PC-3 (cell line): ENCODE data around the gene SFT2D1. TPM values are rescaled to one million over a fixed set of nuclear protein-coding genes. Genes with fewer than 3 reads are reported as not detected.

Source experiments
- ATAC-seq: fragments of 200-7000 bp; cut with Tn5 transposase; 2 replicates; pipeline ENCODE4 v1.9.1; 2020; ENCODE audit warnings: mild to moderate bottlenecking, moderate library complexity
- BruUV-seq: library from RNA; stranded (reverse); fragments of 400-500 nt; replicated peaks from 2 replicates; lab custom pipeline; 2021; lab: Mats Ljungman, UMichigan
- CTCF ChIA-PET: fragments of 300-600 bp; sonication (Branson Sonifier 250); formaldehyde crosslinking; loops from one replicate; lab custom pipeline; 2022; ENCODE audit warnings: antibody characterized with exemption; lab: Charles Lee
- POLR2A ChIA-PET: fragments of 300-600 bp; sonication (Branson Sonifier 250); formaldehyde crosslinking; loops from one replicate; lab custom pipeline; 2022; ENCODE audit warnings: antibody characterized with exemption; ENCODE audit not compliant: unreplicated experiment; lab: Charles Lee
- DNase-seq: peaks from one replicate; pipeline ENCODE4 v3.0.0-alpha.2; 2015
- H2AFZ ChIP-seq: fragments of 300-600 bp; sonication (generic); 2 replicates; pipeline ENCODE4 v1.6.0; 2016; ENCODE audit warnings: antibody characterized with exemption, low read length
- H3F3A ChIP-seq: fragments of 300-600 bp; sonication (generic); one replicate; pipeline ENCODE4 v1.6.0; 2017; ENCODE audit warnings: antibody characterized with exemption, low read length, control low read depth, mild to moderate bottlenecking; ENCODE audit not compliant: unreplicated experiment
- H3K27ac ChIP-seq: fragments of 300-600 bp; sonication (generic); 2 replicates; pipeline ENCODE4 v1.5.1; 2016; ENCODE audit warnings: mild to moderate bottlenecking, low read length
- H3K27me3 ChIP-seq: fragments of 300-600 bp; sonication (generic); 2 replicates; pipeline ENCODE4 v1.6.1; 2016; ENCODE audit warnings: low read length, mixed read lengths
- H3K36me3 ChIP-seq: fragments of 300-600 bp; sonication (generic); 2 replicates; pipeline ENCODE4 v1.6.1; 2016; ENCODE audit warnings: low read depth, mixed run types, low read length, mixed read lengths
- H3K4me1 ChIP-seq: fragments of 300-600 bp; sonication (generic); 2 replicates; pipeline ENCODE4 v1.5.1; 2016; ENCODE audit warnings: low read length; ENCODE audit not compliant: insufficient read depth
- H3K4me2 ChIP-seq: fragments of 300-600 bp; sonication (generic); 2 replicates; pipeline ENCODE4 v1.6.0; 2016; ENCODE audit warnings: low read length
- H3K4me3 ChIP-seq: fragments of 300-600 bp; sonication (generic); 2 replicates; pipeline ENCODE4 v1.5.1; 2016; ENCODE audit warnings: mild to moderate bottlenecking, low read length, mixed read lengths
- H3K79me2 ChIP-seq: fragments of 300-600 bp; sonication (generic); 2 replicates; pipeline ENCODE4 v1.6.1; 2017; ENCODE audit warnings: low read length, mixed read lengths
- H3K9ac ChIP-seq: fragments of 300-600 bp; sonication (generic); 2 replicates; pipeline ENCODE4 v1.6.0; 2016; ENCODE audit warnings: mild to moderate bottlenecking, low read length
- H3K9me2 ChIP-seq: fragments of 300-600 bp; sonication (generic); replicated peaks from 2 replicates; pipeline ENCODE4 v1.6.1; 2016; ENCODE audit warnings: mixed run types, low read length, mixed read lengths
- H3K9me3 ChIP-seq: fragments of 300-600 bp; sonication (generic); 2 replicates; pipeline ENCODE4 v1.6.1; 2016; ENCODE audit warnings: low read length, mixed read lengths
- H4K20me1 ChIP-seq: fragments of 300-600 bp; sonication (generic); 2 replicates; pipeline ENCODE4 v1.6.1; 2016; ENCODE audit warnings: low read length, mixed read lengths
- CTCF ChIP-seq: fragments of 300-600 bp; sonication (generic); conservative IDR thresholded peaks from 2 replicates; pipeline ENCODE4 v1.5.1; 2017; ENCODE audit warnings: antibody characterized with exemption, low read depth, mild to moderate bottlenecking, low read length
- EZH2 ChIP-seq: fragments of 300-600 bp; sonication (generic); IDR thresholded peaks from one replicate; pipeline ENCODE4 v1.6.1; 2017; ENCODE audit warnings: antibody characterized with exemption, mild to moderate bottlenecking, low read length; ENCODE audit not compliant: unreplicated experiment
- EZH2phosphoT487 ChIP-seq: fragments of 300-600 bp; sonication (generic); IDR thresholded peaks from 2 replicates; pipeline ENCODE4 v1.6.1; 2018; ENCODE audit warnings: mild to moderate bottlenecking, antibody characterized with exemption, low read length, borderline replicate concordance
- intact Hi-C: fragments of 100-400 bp; cut with micrococcal nuclease; formaldehyde crosslinking; loops from 2 replicates; pipeline ENCODE4 v1.9.0; 2023
- total RNA-seq: library from RNA; depleted of rRNA; stranded (reverse); fragments of >200 nt; gene quantifications from 2 replicates; pipeline ENCODE4 v1.2.3, GENCODE V29; 2014

Gene SFT2D1
- total RNA-seq, 1 experiment from 2014 or later = 28.0 TPM

GRCh38 chr6:166382500-166382932, 40.2 kb upstream of the SFT2D1 start:
- ChIA-PET POLR2A (no interaction called here), CTCF (no interaction called here)
- no TSS peak for BruUV-seq
- Histone ChIP-seq H3K9me2 (no peaks in the 10 kb centered on the region), H3K27ac (no peak overlapping the region), H3K36me3 (no peaks in the 10 kb centered on the region), H3F3A (no peaks in the 10 kb centered on the region), H3K4me1 (peaks cover 4% of the 10 kb centered on the region), H3K4me3 (peak overlapping the region; percentile 88), H3K79me2 (no peaks in the 10 kb centered on the region), H3K4me2 (peak overlapping the region; percentile 93), H3K9me3 (no peaks in the 10 kb centered on the region), H2AFZ (peak overlapping the region; percentile 95), H3K27me3 (no peaks in the 10 kb centered on the region), H3K9ac (peak overlapping the region; percentile 41; the same call in 1 of the 2 replicates), H4K20me1 (no peaks in the 10 kb centered on the region)
- no peak for TF ChIP-seq EZH2phosphoT487
- TF ChIP-seq CTCF = no peak
- no peak for TF ChIP-seq EZH2
- DNase-seq (no peak), ATAC-seq (no peak)
- intact Hi-C loops = loop anchor here (2.0 to 5.0 kb wide), 3 partner anchors 40 to 105 kb away; partner anchors contain the start of gene SFT2D1

GRCh38 chr6:166381733-166382499, 39.6 kb upstream of the SFT2D1 start:
- H3K9me3 ChIP-seq = no peaks in the 10 kb centered on the region
- H3K4me1 ChIP-seq = peaks cover 4% of the 10 kb centered on the region
- no peaks in the 10 kb centered on the region for H3K36me3 ChIP-seq
- H3K9ac ChIP-seq = peak overlapping the region; percentile 51; the same call in 1 of the 2 replicates
- H3K27ac ChIP-seq = no peak overlapping the region
- no peaks in the 10 kb centered on the region for H3K79me2 ChIP-seq
- no peaks in the 10 kb centered on the region for H3K27me3 ChIP-seq
- no TSS peak for BruUV-seq
- H3F3A ChIP-seq = no peaks in the 10 kb centered on the region
- H3K9me2 ChIP-seq = no peaks in the 10 kb centered on the region
- peak; percentile 48 for ATAC-seq
- ChIA-PET POLR2A (no interaction called here), CTCF (interaction anchor here (0.7 to 1.1 kb wide), 3 partner anchors 11 to 106 kb away, joined by 3 to 4 read pairs (median 3); no protein-coding TSS in a partner anchor)
- H3K4me2 ChIP-seq = peak overlapping the region; percentile 93
- DNase-seq = peak; percentile 72
- H2AFZ ChIP-seq = peak overlapping the region; percentile 95
- no peaks in the 10 kb centered on the region for H4K20me1 ChIP-seq
- TF ChIP-seq EZH2phosphoT487 (no peak), CTCF (peak; percentile 72)
- intact Hi-C loops = loop anchor here (2.0 to 5.0 kb wide), 3 partner anchors 39 to 105 kb away; partner anchors contain the start of gene SFT2D1
- H3K4me3 ChIP-seq = peak overlapping the region; percentile 88

GRCh38 chr6:166381381-166381732, 39.0 kb upstream of the SFT2D1 start:
- Histone ChIP-seq H3K4me1 (peaks cover 4% of the 10 kb centered on the region), H3K4me3 (peak overlapping the region; percentile 88), H3K79me2 (no peaks in the 10 kb centered on the region), H4K20me1 (no peaks in the 10 kb centered on the region), H3K9me3 (no peaks in the 10 kb centered on the region), H2AFZ (peak overlapping the region; percentile 95), H3K27ac (no peak overlapping the region), H3K9me2 (no peaks in the 10 kb centered on the region), H3K9ac (peak overlapping the region; percentile 51; the same call in 1 of the 2 replicates), H3F3A (no peaks in the 10 kb centered on the region), H3K36me3 (no peaks in the 10 kb centered on the region), H3K4me2 (peak overlapping the region; percentile 93), H3K27me3 (no peaks in the 10 kb centered on the region)
- POLR2A ChIA-PET = no interaction called here
- DNase-seq (peak; percentile 3), ATAC-seq (no peak)
- TF ChIP-seq EZH2phosphoT487 (no peak), CTCF (no peak), EZH2 (no peak)
- TSS peak; percentile 44 for BruUV-seq
- intact Hi-C loops = loop anchor here (5.0 kb wide), 1 partner anchor 104 kb away; no protein-coding TSS in a partner anchor
- CTCF ChIA-PET = interaction anchor here (0.7 to 1.1 kb wide), 3 partner anchors 11 to 105 kb away, joined by 3 to 4 read pairs (median 3); no protein-coding TSS in a partner anchor
